HepG2 (cell line): Measurements from ENCODE around the gene ASCL2. TPM values are rescaled to one million over a fixed set of nuclear protein-coding genes. Genes with fewer than 3 reads are reported as not detected.

Source experiments
- ATAC-seq: fragments of 200-7000 bp; cut with Tn5 transposase; 3 replicates; pipeline ENCODE4 v1.9.1; 2020; ENCODE audit warnings: mild to moderate bottlenecking, moderate library complexity
- BruUV-seq: library from RNA; stranded (reverse); fragments of 400-500 nt; replicated peaks from 2 replicates; lab custom pipeline; 2021; lab: Mats Ljungman, UMichigan
- CTCF ChIA-PET: fragments of 300-600 bp; formaldehyde crosslinking; extraction: SDS; loops from one replicate; lab custom pipeline; 2021; ENCODE audit warnings: low total read pairs, inconsistent platforms, low intra/inter-chr PET ratio; lab: Yijun Ruan, JAX
- POLR2A ChIA-PET: fragments of 350-600 bp; sonication (Branson Sonifier 250); formaldehyde crosslinking; loops from one replicate; lab custom pipeline; 2020; ENCODE audit warnings: antibody characterized with exemption, inconsistent platforms; lab: Yijun Ruan, JAX
- DNase-seq: peaks from one replicate; pipeline ENCODE4 v3.0.0-alpha.2; 2015; ENCODE audit warnings: low spot score
- FAIRE-seq: peaks from 3 replicates; lab custom pipeline; 2011; peaks lifted over from hg19 to GRCh38; lab: Jason Lieb, UNC
- H2AFZ ChIP-seq: one replicate; pipeline ENCODE4 v1.6.1; 2011; ENCODE audit warnings: low read length, inconsistent platforms
- H3K27ac ChIP-seq: fragments of 300-600 bp; 3 replicates; pipeline ENCODE4 v1.8.0; 2011; ENCODE audit warnings: mixed run types, mild to moderate bottlenecking, mixed read lengths, low read length, inconsistent platforms; ENCODE audit not compliant: insufficient read depth; ENCODE audit errors: extremely low read length
- H3K27me3 ChIP-seq, 2 experiments: fragments of 200-600 bp in 1 of 2; 2 replicates in 1 of 2; 3 replicates in 1 of 2; pipeline versions ENCODE4 v1.6.0 to v1.8.0; 2011; ENCODE audit warnings: low read length in 2 of 2, mild to moderate bottlenecking in 2 of 2, moderate library complexity in 2 of 2, inconsistent platforms in 1 of 2; ENCODE audit not compliant: insufficient read depth in 2 of 2, control insufficient read depth in 1 of 2
- H3K36me3 ChIP-seq, 2 experiments: fragments of 200-600 bp in 1 of 2; replicated peaks in 1 of 2; 2 replicates in 1 of 2; 3 replicates in 1 of 2; pipeline versions ENCODE4 v1.5.1 to v1.8.0; 2011; ENCODE audit warnings: low read length in 2 of 2, inconsistent platforms in 1 of 2; ENCODE audit not compliant: insufficient read depth in 2 of 2, control insufficient read depth in 1 of 2
- H3K4me1 ChIP-seq: 2 replicates; pipeline ENCODE4 v1.5.1; 2012; ENCODE audit warnings: low read length, inconsistent platforms; ENCODE audit not compliant: insufficient read depth
- H3K4me2 ChIP-seq: 2 replicates; pipeline ENCODE4 v1.6.0; 2011; ENCODE audit warnings: low read depth, low read length, inconsistent platforms
- H3K4me3 ChIP-seq, 3 experiments: fragments of 200-600 bp in 1 of 3; sonication (generic), shearing (Covaris generic) in 1 of 3; replicated peaks in 1 of 3; 2 replicates each; pipeline ENCODE4 v1.5.1; 2011 to 2016; ENCODE audit warnings: low read length in 3 of 3, inconsistent platforms in 2 of 3, low read depth in 2 of 3, mild to moderate bottlenecking in 2 of 3, control low read depth in 1 of 3, mixed read lengths in 1 of 3; ENCODE audit not compliant: insufficient read depth in 1 of 3
- H3K79me2 ChIP-seq: one replicate; pipeline ENCODE4 v1.6.1; 2011; ENCODE audit warnings: low read length, inconsistent platforms; ENCODE audit not compliant: insufficient read depth
- H3K9ac ChIP-seq: 2 replicates; pipeline ENCODE4 v1.6.0; 2011; ENCODE audit warnings: mild to moderate bottlenecking, low read depth, low read length, inconsistent platforms; ENCODE audit not compliant: insufficient read depth
- H3K9me3 ChIP-seq: 2 replicates; pipeline ENCODE4 v1.5.1; 2012; ENCODE audit warnings: mild to moderate bottlenecking, low read length
- H4K20me1 ChIP-seq: 2 replicates; pipeline ENCODE4 v1.6.0; 2011; ENCODE audit warnings: inconsistent platforms, mild to moderate bottlenecking, low read length, moderate library complexity; ENCODE audit not compliant: insufficient read depth
- AHR ChIP-seq: IDR thresholded peaks from 2 replicates; pipeline ENCODE4 v1.6.1; 2018; ENCODE audit warnings: missing genetic modification reagents, missing compliant biosample characterization
- BCL3 ChIP-seq: sonication (generic); formaldehyde crosslinking; IDR thresholded peaks from 2 replicates; pipeline ENCODE4 v1.5.1; 2020; ENCODE audit warnings: mild to moderate bottlenecking, missing genetic modification reagents, moderate library complexity
- BORCS8-MEF2B ChIP-seq: sonication (generic); formaldehyde crosslinking; IDR thresholded peaks from 2 replicates; pipeline ENCODE4 v1.8.0; 2022; ENCODE audit warnings: mild to moderate bottlenecking, missing genetic modification reagents
- CCAR2 ChIP-seq: fragments of 200-400 bp; formaldehyde crosslinking; optimal IDR thresholded peaks from 2 replicates; pipeline ENCODE3; 2018; ENCODE audit warnings: low read depth, mild to moderate bottlenecking, low read length, moderate library complexity
- HNRNPH1 ChIP-seq: fragments of 200-400 bp; formaldehyde crosslinking; optimal IDR thresholded peaks from 2 replicates; pipeline ENCODE3; 2017; ENCODE audit warnings: mild to moderate bottlenecking, low read depth, low read length
- NCOR1 ChIP-seq: fragments of 200-600 bp; sonication (generic); IDR thresholded peaks from 2 replicates; pipeline ENCODE4 v1.7.0; 2017; ENCODE audit warnings: antibody characterized with exemption, low read length, borderline replicate concordance
- POLR2AphosphoS5 ChIP-seq: IDR thresholded peaks from 2 replicates; pipeline ENCODE4 v1.6.1; 2012; ENCODE audit warnings: low read depth, low read length
- RBM22 ChIP-seq: fragments of 200-400 bp; formaldehyde crosslinking; optimal IDR thresholded peaks from 2 replicates; pipeline ENCODE3; 2017; ENCODE audit warnings: mild to moderate bottlenecking, low read length, moderate library complexity
- ZFP41 ChIP-seq: sonication (generic); formaldehyde crosslinking; IDR thresholded peaks from 2 replicates; pipeline ENCODE4 v1.4.0; 2020; ENCODE audit warnings: mild to moderate bottlenecking, missing genetic modification reagents, borderline replicate concordance
- ZNF138 ChIP-seq: sonication (generic); formaldehyde crosslinking; IDR thresholded peaks from 2 replicates; pipeline ENCODE4 v1.5.0; 2020; ENCODE audit warnings: mild to moderate bottlenecking, low read depth, missing genetic modification reagents
- ZNF432 ChIP-seq: sonication (generic); formaldehyde crosslinking; IDR thresholded peaks from 2 replicates; pipeline ENCODE4 v1.5.0; 2020; ENCODE audit warnings: missing genetic modification reagents, mild to moderate bottlenecking, borderline replicate concordance
- ZNF616 ChIP-seq: sonication (generic); formaldehyde crosslinking; IDR thresholded peaks from 2 replicates; pipeline ENCODE4 v1.5.0; 2020; ENCODE audit warnings: low read depth, mild to moderate bottlenecking, missing genetic modification reagents
- ZNF737 ChIP-seq: sonication (generic); formaldehyde crosslinking; IDR thresholded peaks from 2 replicates; pipeline ENCODE4 v1.5.0; 2020; ENCODE audit warnings: missing genetic modification reagents, mild to moderate bottlenecking, borderline replicate concordance
- ZNF883 ChIP-seq: sonication (generic); formaldehyde crosslinking; IDR thresholded peaks from 2 replicates; pipeline ENCODE4 v1.5.1; 2020; ENCODE audit warnings: mild to moderate bottlenecking, missing genetic modification reagents; ENCODE audit errors: not compliant biosample characterization
- WGBS: methylation state at CpG from one replicate; pipeline ENCODE4 v1.1.6; 2017; ENCODE audit warnings: low lambda C conversion rate; 5-methylcytosine and 5-hydroxymethylcytosine counted together
- in situ Hi-C: cut with HindIII; loops from 2 replicates; pipeline ENCODE4 v1.10.0; 2017; ENCODE audit warnings: low pct_unique_long_range_greater_than_20kb; ENCODE audit not compliant: extremely low pct_ligation_motif_present
- intact Hi-C: fragments of 100-400 bp; cut with micrococcal nuclease; formaldehyde crosslinking; loops from one replicate; pipeline ENCODE4 v1.10.0; 2022; ENCODE audit not compliant: unreplicated experiment
- polyA plus RNA-seq, 8 experiments: library from polyadenylated mRNA; depleted of rRNA in 3 of 8; stranded (reverse) in 7 of 8; unstranded in 1 of 8; fragments of >200 nt; fragmentation: Illumina TruSeq in 4 of 8; extraction: Trizol in 4 of 8; gene quantifications; 2 replicates each; pipeline versions ENCODE4 v1.2.1 to v1.2.3, GENCODE V29; 2011 to 2016; ENCODE audit warnings: low read depth in 4 of 8, missing spikeins in 1 of 8, mixed read lengths in 1 of 8; ENCODE audit not compliant: insufficient read depth in 1 of 8
- total RNA-seq, 5 experiments: library from RNA; depleted of rRNA; stranded (reverse); fragments of >200 nt; fragmentation: Illumina TruSeq; extraction: Trizol; gene quantifications; 2 replicates each; pipeline ENCODE4 v1.2.3, GENCODE V29; 2016; ENCODE audit warnings: low read depth in 1 of 5
- TF ChIP-seq, protein P1 (sequence below): sonication (generic); formaldehyde crosslinking; IDR thresholded peaks from 2 replicates; pipeline ENCODE4 v1.5.0; 2020; ENCODE audit warnings: missing genetic modification reagents, mild to moderate bottlenecking, borderline replicate concordance
- TF ChIP-seq, protein P2 (sequence below): IDR thresholded peaks from 2 replicates; pipeline ENCODE4 v1.6.1; 2016; ENCODE audit warnings: mild to moderate bottlenecking, missing biosample characterization, missing genetic modification reagents
- TF ChIP-seq, protein P3 (sequence below): sonication (generic); formaldehyde crosslinking; IDR thresholded peaks from 2 replicates; pipeline ENCODE4 v1.4.0; 2020; ENCODE audit warnings: missing genetic modification reagents; ENCODE audit errors: not compliant biosample characterization
- TF ChIP-seq, protein P4 (sequence below): sonication (generic); formaldehyde crosslinking; IDR thresholded peaks from 2 replicates; pipeline ENCODE4 v1.4.0; 2020; ENCODE audit warnings: missing genetic modification reagents

The ASCL2 gene
- total and polyA plus RNA-seq, 2 of the 13 experiments (the other 11 are each of a cell fraction or from before 2014, with no cell fraction given) = 0.07 TPM; not detected in 1

DNA sequence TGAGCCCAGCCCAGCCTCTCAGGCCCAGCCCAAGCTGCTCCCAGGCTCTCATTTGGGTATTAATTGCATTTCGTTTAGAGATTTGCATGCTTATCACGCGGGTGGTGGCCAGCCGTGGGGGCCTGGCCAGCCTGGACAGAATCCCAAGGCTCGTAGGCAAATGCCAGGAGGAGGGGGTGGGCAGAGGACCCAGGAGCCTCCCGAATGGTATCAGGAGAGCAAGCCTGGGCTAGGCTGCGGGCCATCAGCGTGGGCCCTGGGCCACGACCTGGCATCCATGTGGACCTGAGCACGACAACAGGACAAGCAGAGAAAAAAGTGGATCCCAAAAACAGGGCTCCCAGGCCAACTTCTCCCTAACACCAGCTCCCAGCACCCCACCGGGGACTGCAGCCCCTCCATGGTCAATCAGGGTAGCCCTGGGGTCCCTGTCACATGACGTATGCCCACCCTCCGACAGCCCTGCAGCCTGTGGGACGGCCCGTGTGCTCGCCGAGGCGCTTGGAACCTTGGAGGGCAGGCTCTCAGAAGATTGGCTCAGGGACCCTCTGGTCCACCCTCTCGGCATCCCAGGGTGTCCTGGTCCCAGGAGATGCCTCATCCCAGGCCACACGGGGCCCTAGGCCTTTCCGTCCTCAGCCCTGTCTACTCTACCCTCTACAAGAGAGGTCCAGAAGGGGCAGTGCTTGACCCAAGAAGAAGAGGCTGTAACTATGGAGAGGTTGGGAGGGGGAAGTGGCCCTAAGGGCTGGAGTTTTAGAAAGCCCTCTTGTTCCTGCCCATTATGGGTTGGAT lies 8.8 kb downstream of the ASCL2 start:
- intact Hi-C loops = loop anchor here (10.0 kb wide), 1 partner anchor 47 kb away; no protein-coding TSS in a partner anchor
- no peaks in the 10 kb centered on the region for H3K36me3 ChIP-seq
- no peaks in the 10 kb centered on the region for H4K20me1 ChIP-seq
- no peaks in the 10 kb centered on the region for H3K79me2 ChIP-seq
- no TSS peak for BruUV-seq
- H3K27ac ChIP-seq = no peak overlapping the region
- ChIA-PET CTCF (no interaction called here), POLR2A (interaction anchor here (1.0 kb wide), 1 partner anchor 50 kb away, joined by 3 read pairs; no protein-coding TSS in a partner anchor)
- no peaks in the 10 kb centered on the region for H3K9me3 ChIP-seq
- no peak for ATAC-seq
- DNase-seq = no peak
- H3K9ac ChIP-seq = no peak overlapping the region
- no peak for FAIRE-seq
- in situ Hi-C loops = no loop called here
- H3K4me3 ChIP-seq = no peak overlapping the region
- no peak overlapping the region for H3K4me2 ChIP-seq
- H3K4me1 ChIP-seq = no peaks in the 10 kb centered on the region
- no peak overlapping the region for H2AFZ ChIP-seq
- no peak for TF ChIP-seq ZNF138
- no peak for TF ChIP-seq ZNF432 (CRISPR knock-in tag)
- TF ChIP-seq NCOR1 = no peak
- TF ChIP-seq, protein P1, sequence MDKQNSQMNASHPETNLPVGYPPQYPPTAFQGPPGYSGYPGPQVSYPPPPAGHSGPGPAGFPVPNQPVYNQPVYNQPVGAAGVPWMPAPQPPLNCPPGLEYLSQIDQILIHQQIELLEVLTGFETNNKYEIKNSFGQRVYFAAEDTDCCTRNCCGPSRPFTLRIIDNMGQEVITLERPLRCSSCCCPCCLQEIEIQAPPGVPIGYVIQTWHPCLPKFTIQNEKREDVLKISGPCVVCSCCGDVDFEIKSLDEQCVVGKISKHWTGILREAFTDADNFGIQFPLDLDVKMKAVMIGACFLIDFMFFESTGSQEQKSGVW (CRISPR knock-in tag) = no peak
- TF ChIP-seq RBM22 = no peak
- TF ChIP-seq, protein P2, sequence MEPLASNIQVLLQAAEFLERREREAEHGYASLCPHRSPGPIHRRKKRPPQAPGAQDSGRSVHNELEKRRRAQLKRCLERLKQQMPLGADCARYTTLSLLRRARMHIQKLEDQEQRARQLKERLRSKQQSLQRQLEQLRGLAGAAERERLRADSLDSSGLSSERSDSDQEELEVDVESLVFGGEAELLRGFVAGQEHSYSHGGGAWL (CRISPR knock-in tag) = no peak
- no peak for TF ChIP-seq ZNF616 (CRISPR knock-in tag)
- TF ChIP-seq ZNF737 (CRISPR knock-in tag) = no peak
- no peak for TF ChIP-seq BORCS8-MEF2B (CRISPR knock-in tag)
- no peak for TF ChIP-seq POLR2AphosphoS5
- TF ChIP-seq CCAR2 = no peak
- no peak for TF ChIP-seq AHR (CRISPR knock-in tag)
- no peak for TF ChIP-seq HNRNPH1
- TF ChIP-seq BCL3 = no peak
- no peak for TF ChIP-seq ZFP41 (CRISPR knock-in tag)
- TF ChIP-seq, protein P3, sequence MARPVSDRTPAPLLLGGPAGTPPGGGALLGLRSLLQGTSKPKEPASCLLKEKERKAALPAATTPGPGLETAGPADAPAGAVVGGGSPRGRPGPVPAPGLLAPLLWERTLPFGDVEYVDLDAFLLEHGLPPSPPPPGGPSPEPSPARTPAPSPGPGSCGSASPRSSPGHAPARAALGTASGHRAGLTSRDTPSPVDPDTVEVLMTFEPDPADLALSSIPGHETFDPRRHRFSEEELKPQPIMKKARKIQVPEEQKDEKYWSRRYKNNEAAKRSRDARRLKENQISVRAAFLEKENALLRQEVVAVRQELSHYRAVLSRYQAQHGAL (CRISPR knock-in tag) = no peak
- TF ChIP-seq ZNF883 (CRISPR knock-in tag) = no peak
- TF ChIP-seq, protein P4, sequence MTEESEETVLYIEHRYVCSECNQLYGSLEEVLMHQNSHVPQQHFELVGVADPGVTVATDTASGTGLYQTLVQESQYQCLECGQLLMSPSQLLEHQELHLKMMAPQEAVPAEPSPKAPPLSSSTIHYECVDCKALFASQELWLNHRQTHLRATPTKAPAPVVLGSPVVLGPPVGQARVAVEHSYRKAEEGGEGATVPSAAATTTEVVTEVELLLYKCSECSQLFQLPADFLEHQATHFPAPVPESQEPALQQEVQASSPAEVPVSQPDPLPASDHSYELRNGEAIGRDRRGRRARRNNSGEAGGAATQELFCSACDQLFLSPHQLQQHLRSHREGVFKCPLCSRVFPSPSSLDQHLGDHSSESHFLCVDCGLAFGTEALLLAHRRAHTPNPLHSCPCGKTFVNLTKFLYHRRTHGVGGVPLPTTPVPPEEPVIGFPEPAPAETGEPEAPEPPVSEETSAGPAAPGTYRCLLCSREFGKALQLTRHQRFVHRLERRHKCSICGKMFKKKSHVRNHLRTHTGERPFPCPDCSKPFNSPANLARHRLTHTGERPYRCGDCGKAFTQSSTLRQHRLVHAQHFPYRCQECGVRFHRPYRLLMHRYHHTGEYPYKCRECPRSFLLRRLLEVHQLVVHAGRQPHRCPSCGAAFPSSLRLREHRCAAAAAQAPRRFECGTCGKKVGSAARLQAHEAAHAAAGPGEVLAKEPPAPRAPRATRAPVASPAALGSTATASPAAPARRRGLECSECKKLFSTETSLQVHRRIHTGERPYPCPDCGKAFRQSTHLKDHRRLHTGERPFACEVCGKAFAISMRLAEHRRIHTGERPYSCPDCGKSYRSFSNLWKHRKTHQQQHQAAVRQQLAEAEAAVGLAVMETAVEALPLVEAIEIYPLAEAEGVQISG (CRISPR knock-in tag) = no peak
- WGBS = 66% methylated on average over 5 of the region's 21 CpGs
- peaks cover 11 to 72% of the 10 kb centered on the region in 2 experiments for H3K27me3 ChIP-seq
